Suprapubic skin (tissue), 4 donors: ENCODE results near the gene SLC25A20.

ENCODE experiments used
- CTCF ChIP-seq, 2 donors: fragments of 200-600 bp in 1 of 2; fragments of 450-650 bp in 1 of 2; sonication (generic) in 1 of 2; IDR thresholded peaks; one replicate each; pipeline ENCODE4 v1.5.1; 2016 to 2019; ENCODE audit warnings: antibody characterized with exemption in 2 of 2, mild to moderate bottlenecking in 1 of 2, moderate library complexity in 1 of 2
- POLR2A ChIP-seq, 2 donors: fragments of 450-650 bp; IDR thresholded peaks; one replicate each; pipeline ENCODE4 v1.6.1; 2017; ENCODE audit warnings: antibody characterized with exemption in 2 of 2, mild to moderate bottlenecking in 2 of 2, moderate library complexity in 2 of 2
- POLR2AphosphoS5 ChIP-seq, 3 donors: sonication (generic); formaldehyde crosslinking; IDR thresholded peaks; one replicate each; pipeline ENCODE4 v1.6.1; 2017; ENCODE audit warnings: antibody characterized with exemption in 3 of 3

DNA sequence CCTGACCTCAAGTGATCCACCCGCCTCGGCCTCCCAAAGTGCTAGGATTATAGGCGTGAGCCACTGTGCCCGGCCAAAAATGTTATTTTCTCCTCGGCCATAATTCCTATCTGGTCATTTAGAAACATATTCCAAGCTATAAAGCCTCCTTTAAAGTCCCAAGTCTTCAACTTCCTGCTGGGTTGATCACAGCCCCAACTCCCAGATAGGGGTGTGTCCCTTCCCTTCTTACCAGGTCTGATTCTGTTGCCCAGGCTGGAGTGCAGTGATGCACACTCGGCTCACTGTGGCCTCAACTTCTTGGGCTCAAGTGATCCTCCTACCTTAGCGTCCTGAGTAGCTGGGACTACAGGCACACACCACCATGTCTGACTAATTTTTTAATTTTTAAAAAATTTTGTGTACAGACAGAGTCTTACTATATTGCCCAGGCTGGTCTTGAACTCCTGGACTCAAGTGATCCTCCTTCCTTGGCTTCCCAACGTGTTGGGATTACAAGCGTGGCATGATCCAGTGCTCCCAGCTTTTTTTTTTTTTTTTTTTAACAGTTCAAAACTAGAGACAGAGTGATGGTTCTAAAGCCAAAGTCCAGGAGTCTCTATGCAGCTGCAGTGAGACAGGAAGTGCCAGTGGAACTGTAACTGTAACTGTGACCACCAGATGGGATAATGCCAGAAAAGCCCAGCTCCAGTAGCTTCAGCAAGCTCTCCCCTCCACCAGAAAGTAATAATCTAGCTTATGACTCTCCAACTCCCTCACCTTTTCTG, 42.8 kb downstream of the SLC25A20 start:
- TF ChIP-seq POLR2A (IDR thresholded peaks at IDR 0.05) (no peak), CTCF (IDR thresholded peaks at IDR 0.05) (no peak), POLR2AphosphoS5 (IDR thresholded peaks at IDR 0.05) (no peak)
